Smooth muscle cell (in vitro differentiated cells): ENCODE measurements around the gene PTCRA. TPM values are rescaled to one million over a fixed set of nuclear protein-coding genes. Genes with fewer than 3 reads are reported as not detected.
"Not testable (repeated sequence)": the region's sequence is repeated elsewhere in the genome, so short reads cannot be mapped to it uniquely, and the experiment has no call there.

ENCODE experiments used
- DNase-seq: peaks from one replicate; lab custom pipeline; 2025; ENCODE audit not compliant: unreplicated experiment; lab: John Stamatoyannopoulos, UW
- H2AFZ ChIP-seq: fragments of 200-600 bp; sonication (generic); 2 replicates; pipeline ENCODE4 v1.6.0; 2016; ENCODE audit warnings: antibody characterized with exemption, low read depth, mild to moderate bottlenecking
- H3F3A ChIP-seq: fragments of 200-600 bp; sonication (generic); 2 replicates; pipeline ENCODE4 v1.6.0; 2017; ENCODE audit warnings: antibody characterized with exemption, low read depth
- H3K27ac ChIP-seq: fragments of 200-600 bp; sonication (generic); 2 replicates; pipeline ENCODE4 v1.5.1; 2016; ENCODE audit warnings: low read depth, mild to moderate bottlenecking
- H3K27me3 ChIP-seq: fragments of 200-600 bp; sonication (generic); 2 replicates; pipeline ENCODE4 v1.6.1; 2016; ENCODE audit warnings: low read depth, mild to moderate bottlenecking
- H3K36me3 ChIP-seq: fragments of 200-600 bp; sonication (generic); 2 replicates; pipeline ENCODE4 v1.5.1; 2016; ENCODE audit warnings: low read depth
- H3K4me1 ChIP-seq: fragments of 200-600 bp; sonication (generic); 2 replicates; pipeline ENCODE4 v1.5.1; 2016; ENCODE audit warnings: low read depth
- H3K4me2 ChIP-seq: fragments of 200-600 bp; sonication (generic); 2 replicates; pipeline ENCODE4 v1.6.0; 2016; ENCODE audit warnings: mild to moderate bottlenecking
- H3K4me3 ChIP-seq: fragments of 200-600 bp; sonication (generic); 2 replicates; pipeline ENCODE4 v1.5.1; 2016; ENCODE audit warnings: mild to moderate bottlenecking
- H3K79me2 ChIP-seq: fragments of 200-600 bp; sonication (generic); 2 replicates; pipeline ENCODE4 v1.6.0; 2016; ENCODE audit warnings: low read depth, mild to moderate bottlenecking
- H3K9ac ChIP-seq: fragments of 200-600 bp; sonication (generic); 2 replicates; pipeline ENCODE4 v1.6.0; 2016; ENCODE audit warnings: low read depth
- H3K9me3 ChIP-seq: fragments of 200-600 bp; sonication (generic); replicated peaks from 2 replicates; pipeline ENCODE4 v1.5.1; 2016; ENCODE audit warnings: low read depth
- H4K20me1 ChIP-seq: fragments of 200-600 bp; sonication (generic); 2 replicates; pipeline ENCODE4 v1.6.0; 2016; ENCODE audit warnings: low read depth
- CTCF ChIP-seq: fragments of 200-600 bp; sonication (generic); IDR thresholded peaks from 2 replicates; pipeline ENCODE4 v1.5.1; 2017; ENCODE audit warnings: borderline replicate concordance, mild to moderate bottlenecking, antibody characterized with exemption; ENCODE audit not compliant: insufficient read depth, poor library complexity, severe bottlenecking
- WGBS: methylation state at CpG from one replicate; pipeline ENCODE4 v1.1.7; 2016; ENCODE audit warnings: low lambda C conversion rate; 5-methylcytosine and 5-hydroxymethylcytosine counted together
- polyA plus RNA-seq: library from polyadenylated mRNA; unstranded; fragments of >200 nt; fragmentation: Nextera tagmentation; extraction: Ambion mirVana; gene quantifications from 2 replicates; pipeline ENCODE4 v1.2.1, GENCODE V29; 2016
- total RNA-seq: library from RNA; depleted of rRNA; stranded (reverse); fragments of >200 nt; gene quantifications from 2 replicates; pipeline ENCODE4 v1.2.3, GENCODE V29; 2014

The PTCRA gene
- total and polyA plus RNA-seq, 2 experiments from 2014 or later, result not detected

- 97% methylated on average over 2 of the region's 2 CpGs for WGBS
- no peak for TF ChIP-seq CTCF
- Histone ChIP-seq H3K9me3 (no peaks in the 10 kb centered on the region), H3K9ac (no peak overlapping the region), H3K4me1 (no peaks in the 10 kb centered on the region), H3K27me3 (no peaks in the 10 kb centered on the region), H3K27ac (no peak overlapping the region), H3K4me3 (no peak overlapping the region), H2AFZ (no peak overlapping the region), H3F3A (peaks cover 3% of the 10 kb centered on the region), H3K79me2 (no peaks in the 10 kb centered on the region), H3K36me3 (no peaks in the 10 kb centered on the region), H4K20me1 (no peaks in the 10 kb centered on the region), H3K4me2 (no peak overlapping the region)
- DNase-seq, result no peak
Measured at GRCh38 chr6:42873313-42873712, 42.5 kb upstream of the PTCRA start.

- H4K20me1 ChIP-seq, result no peaks in the 10 kb centered on the region
- WGBS, result 90% methylated on average over 3 of the region's 3 CpGs
- H3K9ac ChIP-seq, result no peak overlapping the region
- H3K9me3 ChIP-seq, result no peaks in the 10 kb centered on the region
- H3K36me3 ChIP-seq, result no peaks in the 10 kb centered on the region
- H3K27ac ChIP-seq, result no peak overlapping the region
- peak overlapping the region; percentile 79 for H2AFZ ChIP-seq
- peaks cover 28% of the 10 kb centered on the region for H3K79me2 ChIP-seq
- H3K4me1 ChIP-seq, result peaks cover 6% of the 10 kb centered on the region
- no peak for TF ChIP-seq CTCF
- H3K4me3 ChIP-seq, result no peak overlapping the region
- no peaks in the 10 kb centered on the region for H3K27me3 ChIP-seq
- H3F3A ChIP-seq, result peaks cover 3% of the 10 kb centered on the region
- no peak for DNase-seq
- no peak overlapping the region for H3K4me2 ChIP-seq
Measured at GRCh38 chr6:42877695-42878094, 38.2 kb upstream of the PTCRA start.

GRCh38 chr6:42879372-42880239, 36.2 kb upstream of the PTCRA start, which contains the start of gene RPL7L1:
Gene RPL7L1 (plus strand): TSS chr6:42879616. CDS start chr6:42879911, 295 bp downstream.
- TF ChIP-seq CTCF, result no peak
- H3K36me3 ChIP-seq, result peaks cover 7% of the 10 kb centered on the region
- H2AFZ ChIP-seq, result peak within 1 kb of the TSS; percentile 98
- DNase-seq, result peak; percentile 79
- peak within 1 kb of the TSS; percentile 81 for H3K4me3 ChIP-seq
- no peaks in the 10 kb centered on the region for H3K9me3 ChIP-seq
- H3K4me1 ChIP-seq, result peaks cover 6% of the 10 kb centered on the region
- H3K27ac ChIP-seq, result peak within 1 kb of the TSS; percentile 84
- peaks cover 8% of the 10 kb centered on the region for H3F3A ChIP-seq
- 2% methylated on average over 41 of the region's 41 CpGs for WGBS
- H3K9ac ChIP-seq, result peak within 1 kb of the TSS; percentile 89
- H3K27me3 ChIP-seq, result no peaks in the 10 kb centered on the region
- peaks cover 42% of the 10 kb centered on the region for H3K79me2 ChIP-seq
- peaks cover 8% of the 10 kb centered on the region for H4K20me1 ChIP-seq
- peak within 1 kb of the TSS; percentile 88 for H3K4me2 ChIP-seq

GRCh38 chr6:42880240-42880817, 35.5 kb upstream of the PTCRA start:
- H3K27ac ChIP-seq, result peak overlapping the region; percentile 84
- H3K79me2 ChIP-seq, result peaks cover 42% of the 10 kb centered on the region
- not testable (repeated sequence) for H3K36me3 ChIP-seq, H3K27me3 ChIP-seq, H4K20me1 ChIP-seq, DNase-seq, H3K4me1 ChIP-seq, H3K9me3 ChIP-seq
- peak overlapping the region; percentile 89 for H3K9ac ChIP-seq
- peak overlapping the region; percentile 88 for H3K4me2 ChIP-seq
- peaks cover 14% of the 10 kb centered on the region for H3F3A ChIP-seq
- peak overlapping the region; percentile 81 for H3K4me3 ChIP-seq
- peak overlapping the region; percentile 98 for H2AFZ ChIP-seq
- WGBS, result 24% methylated on average over 25 of the region's 25 CpGs

- Histone ChIP-seq H3K79me2 (peaks cover 44% of the 10 kb centered on the region), H3K27ac (peak overlapping the region; percentile 84), H3F3A (peaks cover 14% of the 10 kb centered on the region), H3K9ac (peak overlapping the region; percentile 89), H3K36me3 (peaks cover 14% of the 10 kb centered on the region), H3K4me3 (peak overlapping the region; percentile 81), H3K4me2 (peak overlapping the region; percentile 88)
- not testable (repeated sequence) for H3K4me1 ChIP-seq, H3K9me3 ChIP-seq, H4K20me1 ChIP-seq, H2AFZ ChIP-seq, DNase-seq, H3K27me3 ChIP-seq
- WGBS, result 90% methylated on average over 12 of the region's 12 CpGs
Measured at GRCh38 chr6:42880871-42881270, 35.0 kb upstream of the PTCRA start.
